Stimulated activated CD4-positive, alpha-beta T cell treated with anti-CD3 and anti-CD28 coated beads, Interleukin-15, amount 100 ng/mL, for 48 hours (primary cell): ENCODE measurements around the gene VWDE.

Experiments used
- DNase-seq, 2 donors: peaks; one replicate each; pipeline ENCODE4 v3.0.0-alpha.2; 2020; ENCODE audit warnings: low read depth in 2 of 2

VWDE gene

DNA sequence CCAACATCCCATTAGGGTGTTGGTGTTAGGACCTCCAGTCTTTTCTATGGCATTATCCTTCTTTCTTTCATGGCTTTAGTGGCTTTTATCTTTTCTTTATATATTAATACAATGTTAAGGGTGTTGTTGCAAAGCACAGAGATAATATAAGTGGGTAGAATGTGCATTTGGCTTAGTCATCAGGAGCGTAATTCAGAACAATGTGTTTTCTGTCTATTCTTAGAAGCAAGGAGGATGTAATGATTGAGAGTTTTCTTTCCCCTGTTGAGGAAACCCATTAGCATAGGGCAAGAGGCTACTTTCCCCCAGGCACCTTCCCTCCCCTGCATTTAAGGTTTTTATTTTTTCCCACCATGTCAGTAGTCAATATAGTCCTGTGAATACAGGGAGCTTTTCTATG lies 112.9 kb downstream of the VWDE start:
- DNase-seq: no peak

DNA sequence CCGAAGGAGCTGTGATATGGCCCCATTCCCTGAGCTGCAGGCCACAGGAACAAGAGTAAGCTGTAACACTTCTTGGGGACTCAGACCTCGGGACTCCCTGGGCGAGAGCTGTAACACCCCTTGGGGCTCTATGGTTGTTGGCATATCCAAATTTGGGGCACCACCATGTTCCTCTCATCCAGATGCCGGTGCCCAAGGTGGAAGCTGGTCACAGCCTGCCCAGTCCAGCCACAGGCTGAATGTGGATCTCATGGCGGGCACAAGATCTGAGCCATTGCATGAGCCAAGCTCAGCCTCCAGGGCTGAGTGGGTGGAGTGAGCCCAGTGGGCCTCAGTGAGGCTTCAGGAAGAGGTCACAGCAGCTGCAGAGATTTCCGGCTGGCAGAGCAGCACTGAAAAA lies 113.7 kb downstream of the VWDE start:
- DNase-seq: no peak

DNA sequence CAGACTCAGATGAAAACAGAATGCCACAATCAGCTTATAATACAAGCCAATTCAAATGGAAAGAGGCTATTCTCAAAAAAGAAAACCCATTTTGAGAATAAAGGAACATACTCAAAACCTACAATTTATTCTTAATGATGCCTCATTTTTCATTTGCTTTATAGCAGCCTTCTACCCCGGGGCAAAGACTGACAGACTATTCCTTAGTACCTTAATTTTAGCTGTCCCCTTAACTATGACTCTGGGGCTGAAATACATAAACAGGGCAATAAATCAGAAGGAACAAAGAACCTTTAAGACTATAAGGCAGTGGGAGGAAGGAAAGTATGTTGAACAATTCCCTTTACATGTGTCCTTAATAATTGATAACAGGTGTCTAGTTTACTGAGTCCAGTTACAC lies 115.8 kb downstream of the VWDE start:
- DNase-seq: no peak

DNA sequence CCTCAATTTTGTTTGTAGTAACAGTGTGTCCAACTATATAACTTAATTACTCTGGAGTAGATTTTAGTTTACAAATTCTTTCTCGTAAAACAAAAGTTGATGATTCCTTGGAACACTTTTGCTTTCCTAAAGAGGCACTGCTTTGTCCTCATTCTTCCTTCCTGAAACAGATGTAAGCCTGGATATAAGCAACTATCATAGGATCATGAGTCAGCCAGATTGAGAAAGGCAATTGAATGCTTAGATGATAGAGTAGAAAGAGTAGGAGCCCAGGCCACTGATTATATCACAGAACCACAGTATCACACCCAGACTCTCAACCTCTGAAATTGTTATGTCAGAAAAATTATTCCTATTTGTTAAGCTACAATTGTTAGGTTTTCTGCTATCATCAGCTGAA lies 122.6 kb downstream of the VWDE start:
- DNase-seq: no peak
